GM21529 (cell line): ENCODE results near the gene SLC4A7.
"Not testable (repeated sequence)": the region's sequence is repeated elsewhere in the genome, so short reads cannot be mapped to it uniquely, and the experiment has no call there.

ENCODE experiments used
- ATAC-seq: cut with Tn5 transposase; IDR thresholded peaks from one replicate; pipeline ENCODE4 v1.9.1; 2021; ENCODE audit not compliant: unreplicated experiment

Gene SLC4A7

DNA sequence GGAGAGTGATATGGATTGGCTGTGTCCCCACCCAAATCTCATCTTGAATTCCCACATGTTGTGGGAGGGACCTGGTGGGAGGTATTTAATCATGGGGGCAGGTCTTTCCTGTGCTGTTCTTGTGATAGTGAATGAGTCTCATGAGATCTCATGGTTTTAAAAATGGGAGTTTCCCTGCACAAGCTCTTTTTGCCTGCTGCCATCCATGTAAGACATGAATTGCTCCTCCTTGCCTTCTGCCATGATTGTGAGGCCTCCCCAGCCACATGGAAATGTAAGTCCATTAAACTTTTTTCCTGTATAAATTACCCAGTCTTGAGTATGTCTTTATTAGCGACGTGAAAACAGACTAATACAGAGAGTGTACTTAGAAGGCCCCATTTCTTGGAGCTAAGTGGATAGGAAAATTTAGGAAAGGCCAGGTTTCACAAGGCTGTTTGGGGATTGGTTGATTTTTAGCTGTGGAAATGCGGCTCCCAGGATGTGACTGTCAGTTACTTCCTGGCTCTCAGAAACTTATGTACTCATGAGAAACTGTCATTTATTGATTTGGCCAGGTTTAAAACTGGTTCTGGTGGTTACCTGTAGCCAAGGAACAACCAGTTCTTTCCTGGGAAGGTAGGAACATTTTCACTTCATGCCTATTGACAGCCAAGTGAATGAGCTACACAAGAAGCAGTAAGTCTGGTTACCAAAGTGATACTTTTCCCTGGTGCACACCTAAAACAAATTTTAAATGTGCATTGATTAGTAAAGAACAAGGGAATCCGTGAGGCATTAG, 155.0 kb downstream of the SLC4A7 start:
- ATAC-seq, result not testable (repeated sequence)

DNA sequence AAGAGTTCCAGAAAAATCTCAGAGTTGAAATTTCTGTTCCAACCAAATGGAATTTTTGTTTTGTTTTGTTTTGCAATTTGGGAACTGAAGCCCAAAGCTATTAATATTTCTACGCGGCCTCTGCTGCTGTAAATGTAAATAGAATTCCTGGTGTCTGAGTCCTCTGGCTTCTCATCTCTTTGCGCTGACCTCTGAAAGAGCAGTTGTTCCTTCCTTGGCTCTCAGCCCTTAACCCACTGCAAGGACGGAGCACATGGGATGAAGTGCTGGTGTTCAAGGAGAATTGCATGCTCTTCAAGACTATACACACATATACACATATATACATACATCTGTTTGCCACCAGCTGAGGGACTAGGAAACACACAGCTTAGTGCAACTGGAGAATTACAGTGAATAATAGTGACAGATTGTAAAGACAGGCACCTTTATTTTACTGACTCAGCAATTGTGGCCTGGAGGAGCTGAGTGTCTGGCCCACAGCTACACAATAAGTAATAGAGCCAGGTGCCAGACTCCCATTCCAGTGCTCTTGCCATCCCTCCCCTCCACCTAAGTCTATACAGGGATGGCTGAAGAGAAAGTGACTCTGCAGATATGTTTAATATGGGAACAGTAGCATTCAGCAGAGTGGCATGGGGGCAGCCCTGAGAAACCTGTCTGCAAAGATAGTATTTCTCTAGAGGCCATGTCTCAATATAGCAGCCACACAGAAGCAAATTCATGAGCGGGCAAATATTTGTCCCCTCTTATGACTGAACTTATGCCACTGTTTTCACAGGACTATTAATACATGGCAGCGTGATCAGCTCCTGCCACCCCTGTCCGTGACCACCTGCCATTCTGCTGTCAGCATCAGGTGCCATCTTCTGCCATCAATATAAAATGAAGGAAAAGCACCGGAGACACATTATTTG, 157.3 kb downstream of the SLC4A7 start:
- ATAC-seq, result no peak

DNA sequence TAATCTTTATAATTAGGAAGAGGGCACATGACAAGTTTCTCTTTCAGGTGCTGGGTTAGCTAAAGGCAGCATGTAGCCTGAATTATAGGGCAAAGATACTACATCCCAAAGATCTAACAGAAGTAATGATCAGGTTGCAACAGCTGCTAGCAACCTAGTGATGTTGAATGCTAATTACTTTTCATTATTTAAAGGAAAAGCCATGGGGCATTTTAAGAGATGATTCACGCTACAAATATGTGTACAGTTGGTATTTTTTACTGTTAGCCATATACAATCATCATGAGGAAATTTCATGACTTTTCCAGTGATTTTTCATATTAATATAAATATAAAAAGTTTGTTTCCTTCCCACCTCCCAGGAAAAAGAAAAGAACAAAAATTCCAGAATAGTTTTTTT, 158.0 kb downstream of the SLC4A7 start:
- ATAC-seq, result no peak

DNA sequence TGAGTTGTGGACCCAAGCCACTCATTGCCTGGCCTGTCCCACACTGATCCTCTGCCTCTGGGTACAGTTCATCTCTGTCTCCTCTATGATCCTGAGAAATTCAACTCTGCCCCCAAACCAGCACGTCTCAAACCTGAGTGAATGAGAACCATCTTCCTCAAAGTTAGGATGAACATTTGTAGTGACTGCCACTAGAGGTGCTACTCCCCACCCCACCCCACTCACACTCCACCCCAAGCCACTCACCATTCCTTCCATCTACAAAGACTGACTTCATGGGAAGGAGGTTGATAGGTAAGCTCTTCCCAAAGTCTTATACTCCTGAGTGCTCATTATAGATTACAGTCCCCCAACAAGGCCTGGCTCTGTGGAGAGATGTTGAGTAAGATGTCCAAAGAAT, 158.8 kb downstream of the SLC4A7 start:
- peak; percentile 47 for ATAC-seq

GRCh38 chr3:27324686-27325085, 159.5 kb downstream of the SLC4A7 start:
- ATAC-seq, result no peak

DNA sequence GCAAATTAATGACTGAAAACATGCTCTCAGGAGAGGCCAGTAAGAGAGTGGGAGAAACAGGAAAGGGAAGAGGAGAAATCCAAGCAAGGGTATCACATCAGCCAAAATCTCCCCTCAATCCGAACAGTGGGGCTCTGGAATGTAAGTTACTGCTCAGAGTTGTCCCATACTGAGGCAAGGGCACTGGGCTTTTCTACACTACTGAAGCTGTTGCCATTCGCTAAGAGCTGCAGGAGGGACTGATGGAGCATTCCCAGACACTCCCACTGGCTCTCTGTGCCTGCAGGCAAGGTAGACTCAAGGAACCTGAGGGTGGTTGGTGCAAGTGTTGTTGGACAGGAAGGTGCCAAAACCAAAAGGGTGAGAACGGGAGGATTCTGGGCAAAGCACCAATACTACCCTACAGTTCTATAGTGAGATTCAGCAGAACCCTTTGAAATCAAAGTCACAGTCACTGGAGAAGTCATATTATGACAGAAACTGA, 161.1 kb downstream of the SLC4A7 start:
- ATAC-seq, result no peak
